GM19043 (cell line): Measurements from ENCODE around the gene PSMD10.

ENCODE experiments used
- ATAC-seq: cut with Tn5 transposase; IDR thresholded peaks from one replicate; pipeline ENCODE4 v1.9.1; 2021; ENCODE audit warnings: low read depth; ENCODE audit not compliant: unreplicated experiment

Gene PSMD10, protein sequence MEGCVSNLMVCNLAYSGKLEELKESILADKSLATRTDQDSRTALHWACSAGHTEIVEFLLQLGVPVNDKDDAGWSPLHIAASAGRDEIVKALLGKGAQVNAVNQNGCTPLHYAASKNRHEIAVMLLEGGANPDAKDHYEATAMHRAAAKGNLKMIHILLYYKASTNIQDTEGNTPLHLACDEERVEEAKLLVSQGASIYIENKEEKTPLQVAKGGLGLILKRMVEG

GRCh38 chrX:108091264-108091877 lies at the start of gene PSMD10, which contains the start of gene ATG4A:
PSMD10 (minus strand) TSS chrX:108091542; CDS start chrX:108091520, 22 bp downstream.
ATG4A (plus strand) TSS chrX:108091778; CDS start chrX:108091827, 49 bp downstream.
- peak; percentile 93 for ATAC-seq

DNA sequence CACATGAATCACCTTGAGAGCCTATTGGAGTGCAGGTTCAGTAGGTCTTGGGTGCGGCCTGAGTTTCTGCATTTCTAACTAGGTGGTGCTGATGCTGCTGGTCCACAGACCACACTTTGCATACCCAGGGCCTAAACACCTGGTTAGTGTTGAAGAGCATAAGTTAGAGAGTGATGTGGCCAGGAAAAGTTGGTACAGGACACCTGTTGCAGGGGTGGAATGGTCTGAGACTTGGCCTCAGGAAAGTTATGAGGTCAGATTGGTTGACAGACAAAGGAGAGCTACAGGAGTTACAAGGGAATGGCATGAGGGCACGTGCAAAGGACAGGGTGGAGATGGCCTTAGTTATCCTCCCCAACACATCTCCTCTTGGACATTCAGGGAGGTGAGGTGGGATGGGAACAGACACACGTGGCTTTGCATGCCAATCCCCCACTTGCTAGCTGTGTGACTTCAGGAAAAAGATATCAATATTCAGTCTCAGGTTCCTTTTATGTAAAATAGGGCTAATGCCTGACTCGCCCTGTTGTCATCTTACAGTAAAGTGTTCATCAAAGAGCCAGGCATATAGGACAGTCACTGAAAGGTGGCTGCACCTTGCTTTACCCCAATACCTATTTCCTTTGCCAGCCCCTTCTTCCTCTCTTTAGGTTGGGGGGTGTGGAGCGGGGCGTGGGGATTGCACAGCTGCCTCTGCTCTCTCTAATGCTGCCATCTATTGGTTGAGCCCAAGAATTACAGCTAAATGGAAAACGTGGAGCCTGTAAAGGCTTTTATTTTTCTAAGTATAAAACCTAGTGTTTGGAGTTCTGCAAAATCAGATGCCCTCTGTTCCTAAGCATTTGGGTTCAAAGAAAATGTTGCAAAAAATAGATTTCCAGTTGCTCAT lies 47.7 kb upstream of the PSMD10 start:
- no peak for ATAC-seq

DNA sequence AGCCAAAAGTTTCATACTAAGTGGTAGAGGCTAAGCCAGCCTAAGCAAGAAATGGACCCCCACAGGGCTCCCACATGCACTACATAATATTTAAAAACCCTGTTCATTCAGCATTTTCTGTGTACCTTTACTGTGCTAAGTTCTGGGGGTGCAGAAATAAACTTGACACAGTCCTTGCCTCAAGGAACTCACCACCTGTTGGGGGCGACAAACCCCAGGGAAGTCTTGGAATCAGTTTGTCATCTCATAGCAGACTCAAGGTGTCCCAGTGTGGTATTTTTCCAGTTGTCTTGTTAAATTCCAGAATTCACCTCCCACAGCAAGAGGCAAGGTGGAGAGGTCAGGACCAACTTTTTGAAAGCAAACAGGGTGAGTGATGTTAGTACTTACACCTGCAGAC lies 43.4 kb upstream of the PSMD10 start:
- no peak for ATAC-seq

- ATAC-seq, result no peak
Observed at GRCh38 chrX:108132876-108133275, 41.5 kb upstream of the PSMD10 start.

DNA sequence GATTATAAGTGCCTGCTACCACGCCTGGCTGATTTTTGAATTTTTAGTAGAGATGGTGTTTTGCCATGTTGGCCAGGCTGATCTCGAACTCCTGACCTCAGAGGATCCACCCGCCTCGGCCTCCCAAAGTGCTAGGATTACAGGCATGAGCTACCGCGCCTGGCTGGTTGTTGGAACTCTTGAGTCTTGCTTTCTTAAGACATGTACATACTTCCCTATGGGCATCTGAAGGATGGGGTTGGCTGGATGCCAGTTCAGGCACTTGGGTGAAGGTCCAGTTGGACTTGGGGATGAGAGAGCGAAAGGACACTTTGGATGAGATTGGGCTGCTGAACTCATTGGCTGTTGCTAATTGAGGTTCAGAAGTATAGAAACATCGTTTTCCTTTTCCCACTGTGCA lies 40.7 kb upstream of the PSMD10 start:
- no peak for ATAC-seq

DNA sequence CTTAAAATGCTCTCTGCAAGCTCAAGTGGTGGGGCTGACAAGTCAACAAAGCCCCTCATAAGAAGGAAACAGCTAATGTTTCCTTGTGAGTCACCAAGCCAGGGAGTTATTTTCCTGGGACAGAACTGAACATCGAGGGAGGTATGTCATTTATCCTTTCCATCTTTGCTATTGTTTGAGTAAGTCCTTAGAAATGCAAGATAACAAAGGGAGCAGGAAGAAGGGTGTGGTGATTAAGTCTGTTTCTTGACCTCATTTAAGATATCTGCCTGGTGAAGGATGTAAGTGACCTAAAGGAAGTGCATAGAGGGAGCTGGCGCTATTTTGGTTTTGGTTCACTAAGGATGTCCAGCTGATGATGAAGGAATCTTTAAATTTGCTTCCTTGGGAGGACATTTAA lies 40.1 kb upstream of the PSMD10 start:
- no peak for ATAC-seq

GRCh38 chrX:108130889-108131288 lies 39.5 kb upstream of the PSMD10 start:
- ATAC-seq, result no peak

DNA sequence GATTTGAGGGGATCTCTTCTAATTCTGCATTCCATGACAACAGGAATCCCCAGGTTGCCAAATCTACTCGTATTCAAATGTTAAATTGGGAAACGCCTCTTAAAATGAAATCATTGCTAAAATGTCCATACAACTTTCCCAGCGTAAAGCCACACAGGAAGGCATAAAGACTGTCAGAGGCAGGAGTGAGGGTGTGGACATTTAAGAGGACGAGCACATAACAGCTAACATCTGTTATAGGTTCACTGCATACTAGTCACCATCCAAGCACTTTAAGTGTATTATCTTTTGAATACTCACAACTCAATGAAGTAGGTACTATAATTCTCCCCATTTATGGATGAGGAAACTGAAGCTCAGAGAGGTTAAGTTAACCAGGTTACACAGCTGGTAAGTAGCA lies 35.8 kb upstream of the PSMD10 start:
- ATAC-seq, result no peak

DNA sequence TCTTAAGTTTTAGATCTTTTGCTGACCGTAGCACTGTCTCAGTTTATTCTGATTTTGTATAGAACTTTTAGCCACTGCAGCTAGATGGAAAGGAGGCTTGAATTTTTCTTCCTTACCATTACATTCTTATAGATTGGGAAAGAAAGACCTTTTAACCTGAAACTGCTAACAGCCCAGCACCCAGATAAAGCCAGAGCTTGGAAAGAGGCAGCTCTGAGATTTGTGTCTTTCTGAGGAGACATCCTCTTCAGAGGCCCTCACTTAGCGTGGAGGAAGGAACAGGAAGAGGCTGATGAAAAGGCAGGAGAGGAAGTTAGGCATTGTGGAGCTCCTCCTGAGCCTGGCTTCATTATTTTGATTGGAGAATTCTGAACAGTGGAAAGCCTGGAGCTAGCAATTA lies 35.3 kb upstream of the PSMD10 start:
- ATAC-seq, result no peak

DNA sequence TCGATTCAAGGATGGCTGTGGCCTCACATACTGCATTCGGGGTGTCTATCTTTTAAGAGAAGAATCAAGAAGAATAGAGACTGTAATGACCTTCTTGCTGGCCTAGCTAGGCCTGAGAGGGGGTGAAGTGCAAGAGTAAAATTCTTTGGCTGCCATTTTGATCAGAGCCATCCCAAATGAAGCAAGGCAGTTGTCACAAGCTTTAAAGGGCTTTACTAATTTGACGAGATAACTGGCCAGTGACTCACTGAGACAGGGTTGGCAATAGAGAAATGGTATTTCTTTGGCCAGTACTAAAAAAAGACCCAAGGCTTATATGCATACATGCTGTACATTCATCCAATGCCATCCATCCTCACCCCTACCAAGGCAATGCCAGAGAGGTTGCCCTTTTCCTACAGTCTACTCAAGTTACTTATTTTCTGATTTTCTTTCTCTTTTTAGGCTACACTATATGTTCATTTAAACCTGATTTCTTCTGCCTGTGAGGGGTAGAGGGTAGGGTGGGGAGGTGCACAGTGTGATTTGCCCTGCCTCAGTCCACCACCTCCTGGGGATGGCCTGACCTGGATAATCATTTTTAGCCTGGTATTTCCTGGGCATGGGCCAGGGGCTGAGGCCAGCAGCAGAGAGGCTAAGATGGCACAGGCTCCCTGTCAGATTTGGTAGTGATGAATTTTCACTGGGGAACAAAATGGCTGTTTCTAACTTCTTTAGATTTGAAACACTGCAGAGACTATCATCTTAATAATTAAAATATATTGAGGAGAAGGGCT lies 32.4 kb upstream of the PSMD10 start:
- no peak for ATAC-seq

DNA sequence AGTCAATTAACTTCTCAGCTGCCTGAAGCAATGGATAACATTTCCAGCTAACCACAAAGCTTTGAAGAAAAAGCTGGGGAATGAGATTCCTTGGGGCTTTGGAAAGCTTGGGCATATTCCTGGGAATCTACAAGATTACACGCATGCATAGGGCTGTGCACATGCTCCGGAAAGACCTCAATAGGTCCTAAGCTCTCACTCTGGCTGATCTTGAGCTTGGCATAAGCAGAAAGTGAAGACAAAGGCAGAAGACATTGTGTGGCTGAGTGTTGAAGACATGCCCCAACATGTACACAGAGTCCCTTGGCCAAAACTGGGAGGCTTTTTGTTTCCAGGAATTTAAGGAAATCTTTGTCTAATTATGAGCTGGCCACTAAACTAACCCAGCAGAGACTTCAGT lies 31.4 kb upstream of the PSMD10 start:
- ATAC-seq, result no peak

- ATAC-seq, result no peak
Observed at GRCh38 chrX:108121291-108121690, 29.9 kb upstream of the PSMD10 start.

GRCh38 chrX:108117988-108118387 lies 26.6 kb upstream of the PSMD10 start:
- no peak for ATAC-seq

- no peak for ATAC-seq
Observed at GRCh38 chrX:108114541-108114940, 23.2 kb upstream of the PSMD10 start.

DNA sequence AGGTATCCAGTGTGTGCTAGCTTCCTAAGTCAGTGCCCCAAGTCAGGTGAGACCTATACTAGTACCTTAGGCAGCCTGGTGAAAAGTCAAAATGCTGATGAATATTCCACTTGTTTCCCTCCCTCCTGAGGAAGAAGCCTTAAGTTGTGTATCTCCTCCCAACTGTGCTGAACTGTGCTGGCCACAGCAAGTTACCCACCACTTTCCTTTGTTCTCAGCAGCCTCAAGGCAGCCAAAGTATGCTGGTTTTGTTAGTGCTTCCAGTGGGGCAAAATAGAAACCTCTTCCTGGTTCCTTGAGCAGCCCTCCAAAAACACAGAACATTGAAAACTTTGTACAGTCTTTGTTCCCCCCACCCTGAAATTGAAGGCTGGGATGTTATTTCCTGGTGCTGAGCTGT lies 14.1 kb upstream of the PSMD10 start:
- no peak for ATAC-seq

- no peak for ATAC-seq
Observed at GRCh38 chrX:108097380-108097779, 6.0 kb upstream of the PSMD10 start.

GRCh38 chrX:108091878-108092291 lies 543 bp upstream of the PSMD10 start:
- ATAC-seq, result peak; percentile 31

- no peak for ATAC-seq
Observed at GRCh38 chrX:108090491-108091263, 665 bp downstream of the PSMD10 start.

GRCh38 chrX:108088511-108088910 lies 2.8 kb downstream of the PSMD10 start:
- ATAC-seq, result no peak

DNA sequence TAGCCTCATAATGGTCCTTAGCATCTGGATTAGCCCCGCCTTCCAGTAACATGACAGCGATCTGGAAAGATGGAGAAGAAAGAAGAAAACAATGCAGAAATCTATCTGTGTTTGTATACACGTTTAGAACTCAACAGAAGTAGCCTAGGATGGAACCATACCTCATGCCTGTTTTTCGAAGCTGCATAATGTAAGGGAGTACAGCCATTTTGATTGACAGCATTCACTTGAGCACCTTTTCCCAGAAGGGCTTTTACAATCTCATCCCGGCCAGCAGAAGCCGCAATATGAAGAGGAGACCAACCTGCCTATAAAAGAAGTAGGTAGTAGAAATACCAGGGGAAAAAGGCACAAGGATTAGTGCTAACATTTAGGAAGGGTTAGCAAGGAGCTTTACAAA lies 3.5 kb downstream of the PSMD10 start:
- ATAC-seq, result no peak
